ENCODE data around the gene ARMCX6.
"Not testable (repeated sequence)": the region's sequence is repeated elsewhere in the genome, so short reads cannot be mapped to it uniquely, and the experiment has no call there.

ARMCX6 gene

GRCh38 chrX:101617211-101618191 is at the start of gene ARMCX6:
Gene ARMCX6, minus strand, starts transcription at chrX:101618000. Its CDS starts 1,380 bp downstream, at chrX:101616620.
- DNase-seq = peak; percentile 54 to 57

- no peak for DNase-seq
These were observed 41.8 kb upstream of the ARMCX6 start, which contains the start of gene ARMCX2 for GRCh38 chrX:101659601-101660063. Gene ARMCX2, minus strand, starts transcription at chrX:101659850. Its CDS starts 2,262 bp downstream, at chrX:101657588.

GRCh38 chrX:101658661-101659491 is 41.1 kb upstream of the ARMCX6 start:
- DNase-seq = peak; percentile 20 to 34

GRCh38 chrX:101657495-101657894 is 39.7 kb upstream of the ARMCX6 start:
- DNase-seq = no peak

GRCh38 chrX:101656817-101657216 is 39.0 kb upstream of the ARMCX6 start:
- no peak for DNase-seq

- DNase-seq = peak; percentile 23 to 47
These were observed 37.7 kb upstream of the ARMCX6 start for GRCh38 chrX:101655534-101655933.

- not testable (repeated sequence) for DNase-seq
These were observed 29.9 kb upstream of the ARMCX6 start for GRCh38 chrX:101647716-101648115.

- DNase-seq = peak in 1 of 2 donors; percentile 9
These were observed 24.3 kb upstream of the ARMCX6 start for GRCh38 chrX:101642093-101642492.

- DNase-seq = no peak
These were observed 21.8 kb upstream of the ARMCX6 start for GRCh38 chrX:101639583-101639982.

- no peak for DNase-seq
These were observed 1.6 kb upstream of the ARMCX6 start for GRCh38 chrX:101619364-101619763.

- DNase-seq = no peak
These were observed 12.1 kb downstream of the ARMCX6 start for GRCh38 chrX:101605728-101606127.

- DNase-seq = no peak
These were observed 12.7 kb downstream of the ARMCX6 start for GRCh38 chrX:101605146-101605545.

- DNase-seq = no peak
These were observed 15.7 kb downstream of the ARMCX6 start for GRCh38 chrX:101602077-101602476.

- not testable (repeated sequence) for DNase-seq
These were observed 18.2 kb downstream of the ARMCX6 start for GRCh38 chrX:101599592-101599991.

- peak; percentile 53 to 69 for DNase-seq
These were observed 21.9 kb downstream of the ARMCX6 start for GRCh38 chrX:101595739-101596419.
